ENCODE data around the gene UBTD2.

UBTD2 gene

DNA sequence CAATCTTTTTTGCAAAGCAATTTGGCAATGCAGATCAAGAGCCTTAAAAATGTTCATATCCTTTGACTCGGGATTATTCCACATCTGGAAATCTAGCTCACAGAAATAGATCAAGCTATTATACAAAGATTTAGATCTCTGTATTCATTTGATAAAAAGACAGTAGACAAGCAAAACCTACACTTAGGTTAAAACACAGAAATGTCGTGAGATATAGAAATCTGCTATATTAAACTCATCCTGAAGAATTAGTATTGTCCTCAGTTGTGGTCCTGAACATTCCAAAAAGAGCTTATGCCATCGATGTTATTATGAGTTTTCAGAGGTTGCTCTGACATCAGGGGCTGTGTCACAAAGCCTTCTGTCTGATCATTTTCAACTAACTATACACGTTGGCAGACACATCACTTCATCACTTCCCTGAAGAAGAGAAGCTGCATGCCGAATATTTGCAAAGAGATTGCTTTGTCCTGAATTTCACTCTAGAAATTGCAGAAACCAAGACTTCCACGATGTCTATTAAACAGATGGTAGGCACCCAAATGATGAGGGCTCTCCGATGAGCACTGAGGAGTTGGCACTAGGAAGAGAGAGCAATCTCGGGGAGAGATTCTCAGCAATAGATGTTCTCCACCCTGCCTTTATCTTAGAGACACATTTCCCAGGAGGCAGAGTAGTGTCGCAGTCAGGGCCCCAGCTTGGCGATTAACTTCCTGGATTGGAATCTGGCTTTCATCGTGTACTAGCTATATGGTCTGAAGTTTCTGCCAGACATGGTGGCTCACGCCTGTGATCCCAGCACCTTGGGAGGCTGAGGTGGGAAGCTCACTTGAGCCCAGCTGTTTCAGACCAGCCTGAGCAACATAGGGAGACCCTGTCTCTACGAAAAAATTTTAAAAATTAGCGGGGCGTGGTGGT, 1.9 kb upstream of the UBTD2 start:
- no peaks in the 10 kb centered on the region for H3K27me3 ChIP-seq (ENCODE audit: insufficient read depth, low read depth, severe bottlenecking)
- H3K4me3 ChIP-seq (ENCODE audit: low read depth, low read length) = no peak overlapping the region
- no peaks in the 10 kb centered on the region for H3K9me3 ChIP-seq (ENCODE audit: severe bottlenecking)

GRCh38 chr5:172284611-172284980, 1.0 kb upstream of the UBTD2 start:
- no peaks in the 10 kb centered on the region for H3K27me3 ChIP-seq (ENCODE audit: insufficient read depth, low read depth, severe bottlenecking)
- TF ChIP-seq CTCF (IDR thresholded peaks at IDR 0.05; ENCODE audit: low read depth, low read length) = no peak
- no peak for DNase-seq
- no peaks in the 10 kb centered on the region for H3K9me3 ChIP-seq (ENCODE audit: severe bottlenecking)
- H3K27ac ChIP-seq = peak overlapping the region; percentile 87
- peak overlapping the region; percentile 85 for H3K4me3 ChIP-seq (ENCODE audit: low read depth, low read length)
- H3K36me3 ChIP-seq = peaks cover 7% of the 10 kb centered on the region

More for the DNA sequence above, 1.9 kb upstream of the UBTD2 start:
- H3K27ac ChIP-seq = no peak overlapping the region
- TF ChIP-seq CTCF (IDR thresholded peaks at IDR 0.05; ENCODE audit: low read depth, low read length) = no peak
- peaks cover 5% of the 10 kb centered on the region for H3K36me3 ChIP-seq
- DNase-seq = no peak

- Histone ChIP-seq H3K4me3 (ENCODE audit: low read depth, low read length) (peak overlapping the region; percentile 96), H3K27me3 (ENCODE audit: insufficient read depth, low read depth, severe bottlenecking) (no peaks in the 10 kb centered on the region), H3K9me3 (ENCODE audit: severe bottlenecking) (no peaks in the 10 kb centered on the region), H3K27ac (peak overlapping the region; percentile 99), H3K36me3 (peaks cover 11% of the 10 kb centered on the region)
- peak; percentile 88 for DNase-seq
- no peak for TF ChIP-seq CTCF (IDR thresholded peaks at IDR 0.05; ENCODE audit: low read depth, low read length)
Observed at GRCh38 chr5:172283862-172284610, 472 bp upstream of the UBTD2 start.

- no peak for TF ChIP-seq CTCF (IDR thresholded peaks at IDR 0.05; ENCODE audit: low read depth, low read length)
- H3K36me3 ChIP-seq = peaks cover 17% of the 10 kb centered on the region
- peak overlapping the region; percentile 99 for H3K27ac ChIP-seq
- peak overlapping the region; percentile 96 for H3K4me3 ChIP-seq (ENCODE audit: low read depth, low read length)
- DNase-seq = no peak
- H3K9me3 ChIP-seq (ENCODE audit: severe bottlenecking) = no peaks in the 10 kb centered on the region
- no peaks in the 10 kb centered on the region for H3K27me3 ChIP-seq (ENCODE audit: insufficient read depth, low read depth, severe bottlenecking)
Observed at GRCh38 chr5:172282272-172283019, 1.1 kb downstream of the UBTD2 start.

- TF ChIP-seq CTCF (IDR thresholded peaks at IDR 0.05; ENCODE audit: low read depth, low read length) = no peak
- Histone ChIP-seq H3K4me3 (ENCODE audit: low read depth, low read length) (peak overlapping the region; percentile 11; the same call in 1 of the 2 replicates), H3K9me3 (ENCODE audit: severe bottlenecking) (no peaks in the 10 kb centered on the region), H3K36me3 (peaks cover 19% of the 10 kb centered on the region), H3K27ac (no peak overlapping the region), H3K27me3 (ENCODE audit: insufficient read depth, low read depth, severe bottlenecking) (no peaks in the 10 kb centered on the region)
- DNase-seq = no peak
Observed at GRCh38 chr5:172281346-172281745, 2.2 kb downstream of the UBTD2 start.

Measured in WERI-Rb-1 (cell line).